GM21528 (cell line): ENCODE measurements around the gene AXDND1.
A peak's percentile ranks its signal among the peaks of the same experiment; 100 is the strongest.

Source experiments
- ATAC-seq: cut with Tn5 transposase; IDR thresholded peaks from one replicate; pipeline ENCODE4 v1.9.1; 2021; ENCODE audit warnings: mild to moderate bottlenecking, moderate library complexity; ENCODE audit not compliant: unreplicated experiment, low FRiP score

The AXDND1 gene, protein sequence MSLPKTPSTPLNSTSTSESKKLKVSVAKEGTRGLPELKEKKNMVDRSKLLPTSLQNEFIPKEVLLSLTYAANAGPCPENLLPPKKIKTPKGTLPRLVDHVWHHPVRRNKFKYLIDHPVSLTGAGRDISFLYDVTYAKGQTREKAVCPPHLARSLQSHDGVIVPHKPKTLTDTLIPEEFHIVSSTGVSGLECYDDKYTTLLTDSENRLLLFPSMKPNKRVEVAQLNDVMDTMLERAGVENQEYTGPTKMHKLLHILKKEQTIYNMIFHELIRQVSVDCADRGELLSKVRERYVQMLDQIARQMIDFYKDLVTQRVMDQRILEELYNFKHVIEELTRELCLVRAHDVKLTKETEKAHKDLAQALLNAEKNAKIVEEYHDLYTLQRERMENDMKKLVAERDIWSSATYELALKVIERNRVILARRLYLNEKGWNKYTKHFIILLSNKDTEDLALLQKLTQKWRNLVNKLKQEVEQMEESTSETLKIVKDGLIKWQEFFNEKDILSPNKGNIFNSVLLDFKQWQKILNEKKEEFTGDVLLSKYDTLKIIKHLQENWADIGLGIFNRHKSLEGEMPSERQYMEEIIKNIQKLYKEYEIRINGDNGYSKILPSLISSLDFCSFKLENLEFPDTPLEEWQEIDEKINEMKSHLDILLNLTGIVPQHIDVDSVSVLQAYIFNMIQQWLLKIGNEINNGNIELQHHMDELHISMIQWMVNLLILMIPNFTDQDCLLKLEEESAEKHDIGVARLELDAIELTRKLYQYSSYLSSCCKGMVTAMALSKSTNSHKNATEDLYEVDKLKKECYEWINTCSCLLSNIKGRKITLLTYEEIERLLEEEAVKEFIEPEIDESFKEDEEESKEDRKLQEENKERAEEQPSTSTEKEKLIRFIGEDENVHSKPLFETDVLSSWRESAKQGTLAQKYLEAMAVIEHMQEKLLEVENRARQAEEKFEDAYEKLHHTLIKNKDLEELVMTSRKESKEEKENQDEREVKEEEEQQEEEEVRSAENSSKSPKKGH

DNA sequence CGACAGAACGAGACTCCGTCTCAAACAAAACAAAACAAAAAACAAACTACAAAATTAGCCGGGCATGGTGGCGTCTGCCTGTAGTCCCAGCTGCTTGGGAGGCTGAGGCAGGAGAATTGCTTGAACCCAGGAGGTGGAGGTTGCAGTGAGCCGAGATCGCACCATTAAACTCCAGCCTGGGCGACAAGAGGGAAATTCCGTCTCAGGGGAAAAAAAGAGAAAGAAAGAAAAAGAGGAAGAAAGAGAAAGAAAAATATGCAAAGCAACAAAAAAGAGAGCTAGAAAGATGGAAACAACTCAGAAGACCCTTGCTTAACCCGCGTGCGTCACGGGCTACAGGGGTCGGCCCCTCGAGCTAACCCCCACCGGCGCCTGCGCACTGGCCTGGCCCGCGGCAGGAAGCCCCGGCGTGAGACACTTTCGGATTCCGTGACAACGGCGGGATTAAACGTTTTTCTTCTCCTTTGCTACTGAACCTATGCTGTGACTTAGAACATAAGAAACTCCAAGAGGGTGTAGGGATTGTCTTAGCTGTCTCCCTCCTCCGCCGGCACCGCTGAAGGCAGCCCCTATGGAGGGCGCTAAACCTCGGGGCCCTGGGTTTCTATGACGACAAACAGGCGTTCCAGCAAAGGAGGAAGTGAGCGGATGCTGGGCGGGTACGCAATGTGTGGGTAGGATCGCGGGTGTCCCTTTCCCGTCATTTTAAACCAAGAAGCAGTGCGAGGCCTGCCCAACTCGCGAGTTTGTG, at the start of gene AXDND1:
Gene AXDND1, plus strand, starts transcription at position 630 of the 751 bp plus-strand sequence. CDS start 539 bp downstream, outside the sequence.
- ATAC-seq = peak; percentile 99

DNA sequence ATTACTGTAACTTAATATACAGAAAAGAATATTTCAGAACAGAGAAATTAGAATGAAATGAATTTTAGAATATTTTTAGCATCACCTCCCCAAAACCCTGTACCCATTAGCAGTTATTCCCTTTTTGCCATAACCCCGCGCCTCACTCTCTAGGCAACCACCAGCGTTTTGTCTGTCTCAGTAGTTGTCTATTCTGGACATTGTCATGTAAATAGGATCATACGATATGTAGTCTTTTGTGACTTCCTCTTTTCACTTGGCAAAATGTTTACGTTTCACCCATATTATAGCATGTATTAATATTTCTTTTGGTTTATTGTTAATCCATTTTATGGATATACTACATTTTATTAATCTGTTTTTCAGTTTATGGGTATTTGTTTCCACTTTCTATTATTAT, 47.3 kb upstream of the AXDND1 start:
- no peak for ATAC-seq

DNA sequence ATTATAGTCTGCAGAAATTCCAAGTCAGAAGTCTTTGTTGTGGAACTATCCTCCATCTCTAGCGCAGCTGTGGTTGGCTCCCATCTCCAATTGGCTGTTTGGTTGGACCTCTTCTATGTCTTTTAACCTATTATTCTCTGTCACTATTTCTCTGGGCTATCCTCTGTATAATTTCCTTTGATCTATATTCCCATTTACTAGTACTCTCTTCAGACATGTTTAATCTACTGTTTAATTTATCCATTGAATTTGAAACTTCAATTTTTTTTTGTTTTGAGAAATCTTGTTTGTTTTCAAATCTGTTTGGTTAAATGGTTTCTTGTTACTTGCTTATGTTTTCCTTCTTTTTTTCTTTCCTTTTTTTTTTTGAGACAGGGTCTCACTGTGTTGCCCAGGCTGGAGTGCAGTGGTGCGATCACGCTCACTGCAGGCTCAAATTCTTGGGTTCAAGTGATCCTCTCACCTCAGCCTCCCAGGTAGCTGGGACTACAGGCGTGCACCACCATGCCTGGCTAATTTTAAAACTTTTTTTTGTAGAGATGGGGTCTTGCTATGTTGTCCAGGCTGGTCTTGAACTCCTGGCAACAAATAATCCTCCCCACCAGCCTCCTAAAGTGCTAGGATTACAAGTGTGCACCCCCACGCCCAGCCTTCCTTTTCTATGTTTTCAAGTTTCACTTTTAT, 44.1 kb upstream of the AXDND1 start:
- no peak for ATAC-seq

DNA sequence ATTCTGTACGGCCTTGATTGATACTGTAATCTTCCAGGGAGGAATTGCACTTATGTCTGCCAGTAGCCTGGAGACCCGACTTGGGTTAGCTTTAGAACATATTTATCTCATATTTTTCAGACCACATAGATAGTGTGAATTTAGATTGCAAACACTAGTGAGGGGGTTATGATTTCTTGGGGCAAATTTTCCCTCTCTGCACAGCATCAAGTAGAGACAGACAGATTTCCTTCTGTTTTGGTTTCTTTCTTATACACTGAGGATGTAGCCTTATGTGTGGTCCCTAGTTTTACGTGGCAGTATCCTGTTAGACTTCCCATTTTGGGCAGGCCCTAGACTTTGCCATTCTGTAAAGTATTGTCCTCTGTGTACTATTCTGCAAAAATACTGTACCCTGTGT, 43.2 kb upstream of the AXDND1 start:
- ATAC-seq = no peak

DNA sequence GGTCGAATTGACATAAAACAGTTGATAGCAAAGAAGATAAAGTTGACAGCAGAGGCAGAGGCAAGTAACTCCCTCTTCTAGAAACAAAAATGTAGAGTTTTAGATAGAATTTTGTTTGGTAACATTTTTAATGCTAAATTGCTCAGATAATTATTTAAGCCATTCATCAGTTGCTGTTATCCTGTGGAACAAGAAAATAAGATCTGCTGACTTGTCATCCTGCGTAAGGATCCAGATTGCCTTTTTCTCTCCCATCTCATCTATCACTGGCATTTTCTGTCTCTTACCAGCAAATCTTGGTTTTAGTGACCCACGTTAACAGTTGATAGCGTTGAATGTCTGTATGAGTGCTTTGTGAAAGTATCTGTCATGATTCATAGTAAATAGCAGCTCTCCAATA, 42.3 kb upstream of the AXDND1 start:
- no peak for ATAC-seq

DNA sequence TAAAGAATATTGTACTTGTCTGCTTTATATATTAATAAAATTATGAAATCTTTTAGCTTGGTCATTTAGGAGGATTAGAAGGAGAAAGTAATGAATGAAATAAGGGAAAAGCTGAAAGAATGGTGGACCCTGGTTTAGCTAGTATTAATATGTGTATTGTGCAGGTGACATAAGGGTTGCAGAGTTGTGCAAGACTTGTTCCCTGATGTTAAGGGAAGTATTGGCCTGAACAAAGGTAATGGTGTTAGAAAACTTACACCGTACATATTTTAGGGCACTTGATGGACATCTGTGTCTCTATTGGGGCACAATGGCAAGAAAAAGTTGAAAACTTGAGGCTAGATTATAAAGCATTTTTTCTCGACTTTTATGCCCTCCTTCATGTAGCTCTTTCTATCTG, 39.9 kb upstream of the AXDND1 start:
- ATAC-seq = no peak

DNA sequence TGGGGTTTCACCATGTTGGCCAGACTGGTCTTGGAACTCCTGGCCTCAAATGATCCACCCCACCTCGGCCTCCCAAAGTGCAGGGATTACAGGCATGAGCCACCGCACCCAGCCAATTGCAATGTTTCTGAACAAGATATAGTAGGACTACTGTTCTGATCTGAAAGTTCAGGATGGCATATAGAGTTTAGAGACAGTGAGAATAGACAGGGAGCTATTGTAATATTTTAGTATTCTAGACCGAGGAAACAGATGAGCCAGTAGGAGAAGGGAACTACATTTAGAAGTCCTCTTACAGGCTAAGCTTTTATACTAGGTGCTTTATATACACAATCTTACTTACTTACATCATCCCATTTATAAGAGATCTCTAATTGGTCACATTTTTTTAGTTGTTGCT, 39.0 kb upstream of the AXDND1 start:
- ATAC-seq = no peak

DNA sequence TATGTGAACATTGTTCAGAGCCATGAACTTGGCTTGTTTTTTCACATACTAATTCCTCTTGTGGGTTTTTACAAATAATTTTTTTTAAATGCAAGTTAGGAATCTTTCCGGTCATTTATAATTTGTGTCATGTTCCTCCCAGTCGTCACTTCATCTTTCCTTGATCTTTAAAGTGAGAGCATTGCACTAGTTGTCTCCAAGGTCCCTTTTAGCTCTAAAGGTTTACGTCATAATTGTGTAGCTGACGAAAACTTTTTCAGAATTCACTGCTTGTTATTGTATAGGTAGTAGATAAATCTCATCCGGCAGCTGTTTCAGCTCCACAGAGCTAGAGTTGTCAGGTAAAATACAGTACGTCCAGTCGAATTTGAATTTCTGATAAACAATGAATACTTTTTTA, 38.6 kb upstream of the AXDND1 start:
- no peak for ATAC-seq

DNA sequence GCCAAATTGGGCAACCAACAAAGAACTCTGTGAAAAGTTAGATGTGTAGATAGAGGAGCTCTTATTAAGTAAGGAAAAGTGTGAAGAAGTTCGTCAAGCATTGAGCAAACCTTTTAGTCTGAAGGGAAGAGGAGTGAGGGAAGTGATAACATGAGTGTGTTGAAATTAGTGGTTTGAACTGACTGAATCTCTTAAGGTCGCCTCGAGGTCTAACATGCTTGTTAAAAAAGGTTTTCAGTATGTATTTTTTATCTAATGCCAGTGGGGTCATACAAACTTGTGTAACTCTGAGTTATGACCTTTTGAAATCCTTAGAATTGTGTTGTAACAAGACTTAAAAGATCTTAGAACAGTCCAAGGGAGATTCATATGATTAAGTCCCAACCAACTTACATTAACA, 38.1 kb upstream of the AXDND1 start:
- ATAC-seq = no peak

DNA sequence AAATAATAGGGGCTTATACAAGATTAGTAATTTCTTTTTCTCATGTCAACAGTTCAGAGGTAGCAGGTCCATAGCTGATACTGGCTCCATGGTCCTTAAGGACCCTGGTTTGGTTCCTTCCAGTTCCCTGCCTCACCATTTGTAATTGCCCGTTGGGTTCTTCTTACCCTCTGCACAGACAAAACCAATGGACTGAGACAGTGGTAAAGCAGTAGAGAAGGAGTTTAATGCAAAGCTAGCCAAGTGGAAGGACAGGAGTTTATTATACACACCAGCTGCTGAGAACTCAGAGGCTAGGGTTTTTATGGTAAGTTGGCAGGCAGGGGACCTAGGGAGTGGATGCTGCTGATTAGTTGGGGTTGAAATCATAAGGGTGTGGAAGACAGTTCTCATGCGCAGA, 35.9 kb upstream of the AXDND1 start:
- no peak for ATAC-seq

DNA sequence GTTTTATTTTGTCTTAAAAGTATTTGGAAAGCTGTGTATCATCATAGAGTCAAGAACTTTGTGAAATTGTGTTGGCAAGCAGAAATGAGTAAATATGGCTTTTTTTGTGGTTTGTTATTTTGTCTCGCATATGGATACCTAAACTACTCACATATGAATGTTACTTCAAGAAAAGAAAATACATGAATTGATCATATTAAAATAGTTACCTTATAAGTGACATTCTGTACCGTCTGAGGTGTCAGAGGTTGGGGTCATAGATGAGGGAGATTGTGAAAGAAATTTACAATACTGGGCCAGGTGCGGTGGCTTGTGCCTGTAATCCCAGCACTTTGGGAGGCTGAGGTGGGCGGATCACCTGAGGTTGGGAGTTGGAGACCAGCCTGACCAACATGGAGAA, 31.3 kb upstream of the AXDND1 start:
- no peak for ATAC-seq

DNA sequence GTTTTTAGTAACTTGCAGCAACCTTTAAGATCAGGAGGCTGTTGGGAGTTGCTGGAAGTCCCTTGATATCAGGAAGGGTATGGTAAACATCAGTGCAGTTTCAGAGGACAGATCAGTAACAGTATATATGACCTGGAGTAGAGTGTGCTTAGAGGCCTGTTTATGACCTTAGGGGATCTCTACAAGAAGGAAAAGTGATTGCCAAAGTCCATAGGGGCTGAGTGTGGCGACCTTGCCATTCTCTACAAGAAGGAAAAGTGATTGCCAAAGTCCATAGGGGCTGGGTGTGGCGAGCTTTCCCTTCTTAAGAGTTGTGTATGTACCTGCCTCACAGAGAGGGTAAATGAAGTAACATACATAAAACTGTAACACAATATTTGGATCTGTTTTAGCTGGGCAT, 28.5 kb upstream of the AXDND1 start:
- no peak for ATAC-seq

DNA sequence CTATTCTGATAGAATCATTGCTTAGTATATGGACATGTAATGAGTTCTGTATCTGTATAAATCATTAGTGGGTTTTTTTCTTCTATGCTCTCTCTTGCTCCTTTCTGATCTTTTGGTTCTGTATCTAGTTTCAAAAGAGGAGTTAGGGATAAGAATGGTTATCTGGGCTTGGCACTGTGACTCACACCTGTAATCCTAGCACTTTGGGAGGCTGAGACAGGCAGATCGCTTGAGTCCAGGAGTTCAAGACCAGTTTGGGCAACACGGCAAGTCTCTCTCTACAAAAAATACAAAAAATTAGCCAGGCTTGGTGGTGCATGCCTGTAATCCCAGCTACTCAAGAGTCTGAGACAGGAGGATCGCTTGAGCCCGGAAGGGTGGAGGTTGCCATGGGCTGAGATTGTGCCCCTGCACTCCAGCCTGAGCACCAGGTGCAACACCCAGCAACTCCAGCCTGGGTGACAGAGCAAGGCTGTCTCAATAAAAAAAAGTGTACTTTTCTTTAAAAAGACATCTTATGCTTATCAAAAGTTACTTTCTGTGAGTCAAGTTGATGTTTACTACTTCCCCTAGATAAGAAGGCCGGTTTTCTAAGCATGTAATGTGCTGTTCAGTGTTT, 27.7 kb upstream of the AXDND1 start:
- no peak for ATAC-seq

DNA sequence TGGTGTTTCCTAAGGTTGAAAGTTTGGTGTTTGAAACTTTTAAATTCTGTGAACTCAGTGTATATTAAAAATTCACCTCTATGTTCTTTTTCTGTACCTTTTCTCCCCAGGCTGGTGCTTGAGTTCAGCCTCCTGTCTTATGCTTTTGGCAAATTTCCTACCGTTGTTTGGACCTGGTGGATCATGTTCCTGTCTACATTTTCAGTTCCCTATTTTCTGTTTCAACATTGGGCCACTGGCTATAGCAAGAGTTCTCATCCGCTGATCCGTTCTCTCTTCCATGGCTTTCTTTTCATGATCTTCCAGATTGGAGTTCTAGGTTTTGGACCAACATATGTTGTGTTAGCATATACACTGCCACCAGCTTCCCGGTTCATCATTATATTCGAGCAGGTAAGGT, 24.9 kb upstream of the AXDND1 start:
- no peak for ATAC-seq

DNA sequence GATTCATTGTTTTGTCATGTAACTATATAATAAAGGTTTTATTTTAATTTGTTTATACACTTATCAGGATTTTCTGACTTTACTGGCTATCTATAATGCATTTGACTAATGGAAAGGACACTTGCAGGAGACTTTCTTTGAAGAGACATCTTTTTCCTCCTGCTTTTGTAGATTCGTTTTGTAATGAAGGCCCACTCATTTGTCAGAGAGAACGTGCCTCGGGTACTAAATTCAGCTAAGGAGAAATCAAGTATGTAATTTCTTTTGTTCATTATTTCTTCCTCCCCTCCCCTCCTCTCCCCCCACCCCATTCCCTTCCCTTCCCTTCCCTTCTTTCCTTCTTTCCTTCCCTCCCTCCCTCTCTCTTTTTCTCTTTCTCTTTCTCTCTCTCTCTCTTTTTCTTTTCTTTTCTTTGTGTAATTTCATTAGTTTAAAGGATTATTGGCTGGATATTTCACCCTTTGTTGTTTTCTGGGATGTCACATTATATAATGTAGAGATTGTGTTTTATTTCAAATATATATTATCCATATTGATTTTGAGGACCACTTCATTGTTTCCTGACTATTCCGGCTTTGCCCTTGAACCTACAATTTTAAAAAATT, 23.7 kb upstream of the AXDND1 start:
- no peak for ATAC-seq

DNA sequence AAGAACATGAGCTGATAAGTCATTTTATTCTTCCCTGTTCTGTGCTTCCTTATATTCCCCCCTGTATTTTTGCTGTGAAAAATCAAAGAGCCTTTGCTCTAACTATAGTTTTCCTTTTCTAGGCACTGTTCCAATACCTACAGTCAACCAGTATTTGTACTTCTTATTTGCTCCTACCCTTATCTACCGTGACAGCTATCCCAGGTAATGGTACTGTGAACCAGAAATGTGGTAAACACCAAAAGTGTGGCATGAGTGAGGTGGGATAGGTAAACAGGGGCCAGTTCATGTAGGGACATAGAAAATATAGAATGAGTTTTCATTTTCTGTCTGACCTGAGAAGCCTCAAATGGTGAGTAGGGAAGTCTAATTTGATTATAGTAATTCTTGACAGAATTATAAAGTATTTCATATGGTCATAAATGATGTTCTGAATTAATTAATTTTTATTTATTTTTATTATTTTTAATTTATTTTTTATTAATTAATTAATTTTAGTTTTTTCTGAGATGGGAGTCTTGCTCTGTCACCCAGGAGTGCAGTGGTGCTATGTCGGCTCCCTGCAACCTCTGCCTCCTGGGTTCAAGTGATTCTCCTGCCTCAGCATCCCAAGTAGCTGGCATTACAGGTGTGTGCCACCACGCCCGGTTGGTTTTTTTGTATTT, 22.9 kb upstream of the AXDND1 start:
- no peak for ATAC-seq

DNA sequence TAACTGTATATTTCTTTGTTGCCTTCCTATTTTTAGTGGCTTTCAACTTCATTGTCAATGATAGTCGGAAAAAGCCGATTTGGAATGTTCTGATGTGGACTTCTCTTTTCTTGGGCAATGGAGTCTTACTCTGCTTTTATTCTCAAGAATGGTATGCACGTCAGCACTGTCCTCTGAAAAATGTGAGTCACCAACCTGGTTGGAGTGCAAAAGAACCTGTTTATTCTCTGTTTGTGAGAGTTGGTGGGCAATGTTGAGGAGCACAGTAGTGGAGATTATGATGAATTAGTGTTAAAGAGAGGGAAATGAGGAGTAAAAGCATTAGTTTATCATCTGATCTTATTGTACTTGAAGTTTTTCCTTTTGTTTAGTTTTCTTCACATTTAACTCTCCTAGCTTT, 14.5 kb upstream of the AXDND1 start:
- no peak for ATAC-seq

DNA sequence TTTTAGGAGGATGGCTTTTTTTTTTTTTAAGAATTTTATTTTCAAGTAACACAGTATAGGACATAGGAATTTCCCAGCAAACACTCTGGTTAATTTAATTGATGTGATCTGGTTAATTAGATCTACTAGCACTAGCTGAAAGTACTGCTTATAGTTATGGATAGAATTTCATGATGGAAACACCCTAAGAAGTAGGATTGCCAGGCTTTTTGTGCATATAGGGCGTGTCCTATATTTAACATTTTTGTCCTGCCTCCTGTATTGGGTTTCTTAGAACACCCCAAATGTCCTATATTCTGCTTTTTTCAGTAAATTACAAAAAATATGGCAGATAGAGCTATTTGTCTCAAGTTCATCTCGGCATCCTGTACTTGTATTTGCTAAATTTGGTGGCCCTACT, 13.5 kb upstream of the AXDND1 start:
- no peak for ATAC-seq

DNA sequence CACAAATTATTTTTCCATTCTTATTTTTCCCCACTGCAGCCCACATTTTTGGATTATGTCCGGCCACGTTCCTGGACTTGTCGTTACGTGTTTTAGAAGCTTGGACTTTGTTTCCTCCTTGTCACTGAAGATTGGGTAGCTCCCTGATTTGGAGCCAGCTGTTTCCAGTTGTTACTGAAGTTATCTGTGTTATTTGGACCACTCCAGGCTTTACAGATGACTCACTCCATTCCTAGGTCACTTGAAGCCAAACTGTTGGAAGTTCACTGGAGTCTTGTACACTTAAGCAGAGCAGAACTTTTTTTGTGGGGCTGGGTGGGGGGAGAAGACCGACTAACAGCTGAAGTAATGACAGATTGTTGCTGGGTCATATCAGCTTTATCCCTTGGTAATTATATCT, 12.2 kb upstream of the AXDND1 start:
- ATAC-seq = no peak
